ENCODE measurements around the gene TUBE1. TPM values are rescaled to one million over a fixed set of nuclear protein-coding genes. Genes with fewer than 3 reads are reported as not detected.

TUBE1 gene
- total and polyA plus RNA-seq, 2 donors (not counting 3 experiments of a cell fraction or from before 2014, with no cell fraction given), result 6.7 to 15.8 TPM

GRCh38 chr6:112065426-112065986 is 21.8 kb downstream of the TUBE1 start:
- no peak overlapping the region for H3K4me2 ChIP-seq (ENCODE audit: insufficient read depth, low read length)
- no peaks in the 10 kb centered on the region for H4K20me1 ChIP-seq (replicated peaks; ENCODE audit: control insufficient read depth, extremely low read depth, insufficient read depth, low read length)
- no peak overlapping the region for H3K9ac ChIP-seq (replicated peaks; ENCODE audit: extremely low read depth, insufficient read depth, low read length)
- no peak for TF ChIP-seq MYC (IDR thresholded peaks at IDR 0.05; ENCODE audit: low read depth, low read length)
- TF ChIP-seq, protein P1, sequence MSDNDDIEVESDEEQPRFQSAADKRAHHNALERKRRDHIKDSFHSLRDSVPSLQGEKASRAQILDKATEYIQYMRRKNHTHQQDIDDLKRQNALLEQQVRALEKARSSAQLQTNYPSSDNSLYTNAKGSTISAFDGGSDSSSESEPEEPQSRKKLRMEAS (IDR thresholded peaks at IDR 0.05; ENCODE audit: insufficient read depth, insufficient read length), result no peak
- FAIRE-seq (no peak), DNase-seq (ENCODE audit: low read depth, low spot score) (no peak)
- no peak overlapping the region for H3K4me3 ChIP-seq (replicated peaks in 1 of 3; ENCODE audit: insufficient read depth in 1 of 3, low read depth in 1 of 3, low read length in 3 of 3)
- H3K36me3 ChIP-seq (ENCODE audit: control insufficient read depth in 2 of 2, extremely low read depth in 1 of 2, insufficient read depth in 2 of 2, low read length in 2 of 2), result no peaks in the 10 kb centered on the region
- no peaks in the 10 kb centered on the region for H3K9me1 ChIP-seq (replicated peaks; ENCODE audit: control insufficient read depth, extremely low read depth, insufficient read depth, low read length)
- dilution Hi-C loops (cut with MboI; ENCODE audit: extremely low pct_ligation_motif_present, low sequenced_read_pairs) (no loop called here), intact Hi-C loops (cut with micrococcal nuclease) (no loop called here)
- H3K9me3 ChIP-seq (replicated peaks; ENCODE audit: control insufficient read depth, insufficient read depth, low read length), result no peaks in the 10 kb centered on the region
- H2AFZ ChIP-seq (ENCODE audit: low read depth, low read length), result no peak overlapping the region
- H3K79me2 ChIP-seq (ENCODE audit: control insufficient read depth, insufficient read depth, low read length), result no peaks in the 10 kb centered on the region
- H3K27me3 ChIP-seq (ENCODE audit: control insufficient read depth in 2 of 2, insufficient read depth in 2 of 2, low read length in 2 of 2), result no peaks in the 10 kb centered on the region
- ChIA-PET POLR2A (no interaction called here), CTCF (interaction anchor here (1.4 kb wide), 2 partner anchors 22 to 1007 kb away, joined by 3 read pairs; partner anchors contain the start of genes FAM229B and TUBE1)
- H3K27ac ChIP-seq (ENCODE audit: insufficient read depth, low read depth, low read length), result no peak overlapping the region
- H3K4me1 ChIP-seq (ENCODE audit: control insufficient read depth, extremely low read depth, insufficient read depth, low read length), result no peaks in the 10 kb centered on the region
- no TSS peak for BruUV-seq (replicated peaks)

GRCh38 chr6:112062966-112063365 is 24.3 kb downstream of the TUBE1 start:
- Histone ChIP-seq H3K4me2 (ENCODE audit: insufficient read depth, low read length) (no peak overlapping the region), H3K79me2 (ENCODE audit: control insufficient read depth, insufficient read depth, low read length) (no peaks in the 10 kb centered on the region), H3K4me1 (ENCODE audit: control insufficient read depth, extremely low read depth, insufficient read depth, low read length) (no peaks in the 10 kb centered on the region), H3K4me3 (replicated peaks in 1 of 3; ENCODE audit: insufficient read depth in 1 of 3, low read depth in 1 of 3, low read length in 3 of 3) (no peak overlapping the region), H3K9me3 (replicated peaks; ENCODE audit: control insufficient read depth, insufficient read depth, low read length) (no peaks in the 10 kb centered on the region), H3K9me1 (replicated peaks; ENCODE audit: control insufficient read depth, extremely low read depth, insufficient read depth, low read length) (no peaks in the 10 kb centered on the region), H3K27me3 (ENCODE audit: control insufficient read depth in 2 of 2, insufficient read depth in 2 of 2, low read length in 2 of 2) (no peaks in the 10 kb centered on the region), H2AFZ (ENCODE audit: low read depth, low read length) (no peak overlapping the region), H3K36me3 (ENCODE audit: control insufficient read depth in 2 of 2, extremely low read depth in 1 of 2, insufficient read depth in 2 of 2, low read length in 2 of 2) (no peaks in the 10 kb centered on the region), H3K27ac (ENCODE audit: insufficient read depth, low read depth, low read length) (no peak overlapping the region), H3K9ac (replicated peaks; ENCODE audit: extremely low read depth, insufficient read depth, low read length) (no peak overlapping the region), H4K20me1 (replicated peaks; ENCODE audit: control insufficient read depth, extremely low read depth, insufficient read depth, low read length) (no peaks in the 10 kb centered on the region)
- TF ChIP-seq, protein P1 (IDR thresholded peaks at IDR 0.05; ENCODE audit: insufficient read depth, insufficient read length), result no peak
- no peak for TF ChIP-seq GATA2 (IDR thresholded peaks at IDR 0.05; ENCODE audit: insufficient read depth, insufficient read length, low read depth, low read length)
- TF ChIP-seq FOS (IDR thresholded peaks at IDR 0.05; ENCODE audit: borderline replicate concordance, insufficient read depth, low read length), result no peak
- no peak for TF ChIP-seq MYC (IDR thresholded peaks at IDR 0.05; ENCODE audit: low read depth, low read length)
- no peak for TF ChIP-seq EZH2 (IDR thresholded peaks at IDR 0.05; ENCODE audit: borderline replicate concordance, low read depth, low read length, severe bottlenecking)
- TF ChIP-seq, protein P2, sequence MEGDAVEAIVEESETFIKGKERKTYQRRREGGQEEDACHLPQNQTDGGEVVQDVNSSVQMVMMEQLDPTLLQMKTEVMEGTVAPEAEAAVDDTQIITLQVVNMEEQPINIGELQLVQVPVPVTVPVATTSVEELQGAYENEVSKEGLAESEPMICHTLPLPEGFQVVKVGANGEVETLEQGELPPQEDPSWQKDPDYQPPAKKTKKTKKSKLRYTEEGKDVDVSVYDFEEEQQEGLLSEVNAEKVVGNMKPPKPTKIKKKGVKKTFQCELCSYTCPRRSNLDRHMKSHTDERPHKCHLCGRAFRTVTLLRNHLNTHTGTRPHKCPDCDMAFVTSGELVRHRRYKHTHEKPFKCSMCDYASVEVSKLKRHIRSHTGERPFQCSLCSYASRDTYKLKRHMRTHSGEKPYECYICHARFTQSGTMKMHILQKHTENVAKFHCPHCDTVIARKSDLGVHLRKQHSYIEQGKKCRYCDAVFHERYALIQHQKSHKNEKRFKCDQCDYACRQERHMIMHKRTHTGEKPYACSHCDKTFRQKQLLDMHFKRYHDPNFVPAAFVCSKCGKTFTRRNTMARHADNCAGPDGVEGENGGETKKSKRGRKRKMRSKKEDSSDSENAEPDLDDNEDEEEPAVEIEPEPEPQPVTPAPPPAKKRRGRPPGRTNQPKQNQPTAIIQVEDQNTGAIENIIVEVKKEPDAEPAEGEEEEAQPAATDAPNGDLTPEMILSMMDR (IDR thresholded peaks at IDR 0.05; ENCODE audit: extremely low read depth in 1 of 2, insufficient read depth in 1 of 2, low read depth in 1 of 2, low read length in 2 of 2), result no peak
- TF ChIP-seq JUN (IDR thresholded peaks at IDR 0.05; ENCODE audit: borderline replicate concordance, insufficient read depth, insufficient read length, low read depth), result no peak
- TF ChIP-seq POLR2AphosphoS5 (IDR thresholded peaks at IDR 0.05; ENCODE audit: insufficient read depth, low read depth, low read length), result no peak
- no peak for TF ChIP-seq POLR2A (IDR thresholded peaks at IDR 0.05; ENCODE audit: low read depth, low read length)
- dilution Hi-C loops (cut with MboI; ENCODE audit: extremely low pct_ligation_motif_present, low sequenced_read_pairs) (no loop called here), intact Hi-C loops (cut with micrococcal nuclease) (no loop called here)
- no peak for FAIRE-seq
- DNase-seq (ENCODE audit: low read depth, low spot score), result no peak
- POLR2A ChIA-PET, result no interaction called here
- CTCF ChIA-PET, result no interaction called here
- BruUV-seq (replicated peaks), result no TSS peak

Data from endothelial cell of umbilical vein (primary cell).